Endometrium (tissue), 2 donors: Measurements from ENCODE around the gene SRPRA.

Source experiments
- FAIRE-seq: peaks from 2 replicates; lab custom pipeline; 2012; peaks lifted over from hg19 to GRCh38; lab: Jason Lieb, UNC
- donor health status: control.
- donor health status: control.

Gene SRPRA

GRCh38 chr11:126229858-126230540, 38.7 kb downstream of the SRPRA start:
- FAIRE-seq, result no peak

GRCh38 chr11:126226334-126227084, 42.2 kb downstream of the SRPRA start:
- FAIRE-seq, result no peak

- no peak for FAIRE-seq
These were observed 43.4 kb downstream of the SRPRA start for GRCh38 chr11:126225295-126225665.

- no peak for FAIRE-seq
These were observed 43.9 kb downstream of the SRPRA start for GRCh38 chr11:126224647-126225294.

- no peak for FAIRE-seq
These were observed 49.1 kb downstream of the SRPRA start for GRCh38 chr11:126219547-126219946.

- no peak for FAIRE-seq
These were observed 51.2 kb downstream of the SRPRA start for GRCh38 chr11:126217491-126217890.

- no peak for FAIRE-seq
These were observed 52.0 kb downstream of the SRPRA start for GRCh38 chr11:126216526-126217305.

- FAIRE-seq, result no peak
These were observed 53.9 kb downstream of the SRPRA start for GRCh38 chr11:126214841-126215240.

GRCh38 chr11:126214441-126214840, 54.3 kb downstream of the SRPRA start:
- no peak for FAIRE-seq
